NCI-H524 (cell line): ENCODE data around the gene TCEA3.

Experiments used
- DNase-seq, 2 experiments: peaks; one replicate each; lab custom pipeline; 2025; lab: John Stamatoyannopoulos, UW

The TCEA3 gene

DNA sequence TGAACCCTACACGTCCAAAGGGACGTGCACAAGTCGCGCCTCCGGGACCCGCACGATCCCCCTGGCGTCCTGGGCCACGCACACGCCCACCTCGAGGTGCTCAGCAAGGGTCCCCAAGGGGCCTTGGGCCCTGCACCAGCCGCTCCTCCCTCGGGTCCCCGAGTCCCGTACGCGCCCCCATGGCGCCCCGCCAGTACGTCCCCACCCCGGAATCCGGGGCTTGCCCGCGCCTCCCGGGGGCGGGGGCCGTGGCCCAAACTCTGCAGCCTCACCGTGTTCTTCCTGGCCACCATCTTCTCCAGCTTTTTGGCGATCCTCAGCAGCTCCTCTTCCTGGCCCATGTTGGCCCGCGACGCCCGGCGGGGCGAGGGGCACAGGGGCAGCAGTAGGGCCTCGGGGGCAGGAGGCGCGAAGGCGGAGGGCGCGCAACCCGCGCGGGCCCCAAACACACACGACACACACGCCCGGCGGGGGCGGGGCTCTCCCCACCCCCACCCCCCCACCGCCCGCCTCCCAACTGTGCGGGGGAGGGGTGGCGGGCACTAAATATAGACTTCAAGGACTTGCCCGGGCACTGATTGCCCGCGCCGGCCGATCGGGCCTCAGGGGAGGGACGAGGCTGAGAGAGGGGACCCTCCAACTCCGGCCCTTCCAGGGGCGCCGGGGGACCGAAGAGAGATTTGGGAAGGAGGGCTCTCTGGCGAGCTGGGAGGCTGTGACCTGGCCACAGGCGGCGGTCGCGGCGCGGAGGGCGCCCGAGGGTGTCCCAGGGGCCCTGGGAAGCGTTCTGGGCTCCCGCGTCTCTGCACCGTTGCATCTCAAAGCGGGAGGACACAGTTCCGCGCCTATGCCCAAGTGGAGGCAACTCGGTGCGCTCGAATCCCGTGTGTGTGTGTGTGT, at the start of gene TCEA3:
TSS of gene TCEA3 (minus strand) at position 456 of the 900 bp plus-strand sequence. CDS start at position 341, 115 bp downstream.
- DNase-seq, result peak in 1 of 2 experiments; percentile 14

DNA sequence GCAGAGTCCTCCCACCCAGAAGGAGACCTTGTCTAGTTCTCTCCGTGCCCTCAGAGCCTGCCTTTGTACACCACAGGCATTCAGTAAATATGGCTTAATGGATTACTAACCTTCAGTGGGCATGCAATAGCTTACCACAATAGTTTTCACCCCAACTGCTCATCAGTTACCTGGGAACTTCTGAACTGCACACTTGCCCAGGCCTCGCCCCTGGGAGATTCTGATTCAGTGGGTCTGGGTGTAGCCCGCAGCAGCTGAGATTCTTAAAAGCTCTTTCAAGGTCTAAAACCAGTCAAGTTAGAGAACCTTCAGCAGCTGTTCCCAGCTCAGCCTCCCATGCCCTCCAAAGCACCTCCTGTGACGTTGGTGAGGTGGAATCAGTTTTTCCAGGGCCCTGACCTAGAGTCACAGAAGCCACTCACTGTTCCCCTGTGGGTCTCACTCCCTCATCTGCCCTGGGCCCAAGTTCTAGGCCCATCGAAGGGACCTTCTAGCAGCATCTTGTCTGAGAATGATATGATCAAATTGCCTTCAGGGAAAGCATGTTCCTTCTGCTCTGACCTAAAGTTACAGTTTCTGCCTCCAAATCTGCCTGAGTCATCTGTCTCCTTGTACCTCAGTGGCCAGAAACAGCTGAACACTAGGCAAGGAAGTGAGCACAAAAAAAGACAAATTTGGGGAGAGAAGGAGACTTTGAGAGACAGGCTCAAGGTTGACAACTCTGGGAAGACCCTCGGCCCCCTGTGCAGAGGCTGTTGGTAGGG, 48.7 kb upstream of the TCEA3 start:
- no peak for DNase-seq

DNA sequence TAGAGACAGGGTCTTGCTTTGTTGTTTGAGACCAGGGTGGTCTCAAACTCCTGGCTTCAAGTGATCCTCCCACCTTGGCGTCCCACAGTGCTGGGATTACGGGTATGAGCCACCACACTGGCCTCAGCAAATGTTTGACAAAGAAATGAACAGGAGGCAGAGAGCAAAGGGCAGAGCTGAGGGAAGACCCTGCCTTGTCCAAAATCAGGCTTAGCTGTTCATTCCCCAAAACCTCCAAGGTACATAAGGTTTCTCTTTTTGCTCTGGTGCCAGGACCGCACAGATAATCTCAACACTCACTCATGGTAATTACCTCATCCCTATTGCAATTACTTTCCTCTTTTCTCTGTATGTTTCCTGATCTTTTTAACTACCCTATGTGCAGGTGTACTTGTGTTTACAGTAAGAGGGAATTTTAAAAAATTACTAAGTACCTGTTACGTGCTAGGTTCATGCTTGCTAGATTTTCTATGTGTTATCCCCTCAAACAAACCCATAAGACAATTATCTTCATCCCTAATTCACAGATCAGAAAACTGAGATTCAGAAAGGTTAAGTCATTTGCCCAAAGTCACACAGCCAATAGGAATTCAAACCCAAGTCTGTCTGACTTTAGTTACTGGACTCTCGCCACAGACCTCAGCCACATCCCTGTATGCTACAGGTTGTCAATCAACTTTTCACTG, 47.9 kb upstream of the TCEA3 start:
- no peak for DNase-seq

DNA sequence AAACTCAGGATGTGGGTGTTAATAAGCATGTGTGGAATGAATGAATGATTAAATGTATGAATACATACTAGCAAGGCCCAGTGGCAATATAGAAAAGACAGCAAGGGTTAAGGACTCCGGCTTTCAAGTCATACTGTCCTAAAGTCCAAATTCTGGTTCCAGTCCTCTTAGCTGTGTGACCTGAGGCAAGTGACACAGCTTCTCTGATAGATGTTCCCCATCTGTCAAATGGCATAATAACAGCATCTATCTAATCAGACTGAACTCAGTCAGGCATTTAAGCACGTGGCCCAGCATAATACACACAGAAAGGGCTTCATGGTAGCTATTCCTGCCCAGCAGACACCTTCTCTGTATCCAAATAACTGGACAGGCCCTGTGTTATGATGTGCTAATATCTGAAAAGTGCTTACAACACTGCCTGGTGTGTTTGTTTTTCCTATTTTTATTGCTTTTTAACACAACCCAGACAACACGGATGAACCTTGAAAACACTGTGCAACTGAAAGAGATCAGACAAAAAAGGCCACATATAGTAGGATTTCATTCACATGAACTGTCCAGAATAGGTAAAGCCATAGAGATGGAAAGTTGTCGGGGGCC, 47.0 kb upstream of the TCEA3 start:
- no peak for DNase-seq

DNA sequence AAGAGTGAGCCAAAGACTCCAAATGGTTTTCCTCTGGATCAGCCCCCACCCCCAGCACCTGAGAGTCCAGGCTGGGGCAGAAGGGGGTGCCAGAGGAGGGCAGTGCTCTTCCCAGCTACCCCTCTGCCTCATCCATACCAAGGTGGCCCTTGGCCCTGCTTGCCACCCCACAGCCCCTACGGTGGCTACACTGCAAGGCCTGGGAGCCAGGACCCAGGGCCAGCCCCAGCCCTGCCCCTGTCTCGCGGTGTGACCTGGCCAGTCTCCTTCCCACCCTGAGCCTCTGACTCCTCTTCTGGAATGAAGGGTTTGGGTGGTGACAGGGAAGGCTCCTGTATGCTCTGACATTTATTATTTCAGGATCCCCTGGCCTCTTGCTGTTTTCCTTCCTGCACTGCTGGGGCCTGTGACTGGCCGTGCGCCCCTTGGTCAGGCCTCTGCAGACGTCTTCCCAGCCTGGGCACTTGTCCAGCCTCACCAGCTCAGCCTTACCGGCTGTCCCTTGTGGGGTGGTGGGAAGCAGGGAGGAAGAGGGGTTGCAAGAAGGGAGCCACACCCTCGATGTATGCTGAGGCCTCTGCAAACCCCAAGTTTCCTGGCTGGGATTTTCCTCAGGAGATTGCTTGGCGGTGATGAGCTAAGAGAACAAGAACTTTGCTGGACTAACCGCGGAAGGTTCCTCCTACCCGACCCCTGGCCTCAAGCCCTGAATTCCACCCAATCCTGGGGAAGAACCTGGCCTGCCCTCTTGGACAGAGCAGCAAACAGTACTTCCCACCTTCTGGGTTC, 45.9 kb upstream of the TCEA3 start:
- no peak for DNase-seq

DNA sequence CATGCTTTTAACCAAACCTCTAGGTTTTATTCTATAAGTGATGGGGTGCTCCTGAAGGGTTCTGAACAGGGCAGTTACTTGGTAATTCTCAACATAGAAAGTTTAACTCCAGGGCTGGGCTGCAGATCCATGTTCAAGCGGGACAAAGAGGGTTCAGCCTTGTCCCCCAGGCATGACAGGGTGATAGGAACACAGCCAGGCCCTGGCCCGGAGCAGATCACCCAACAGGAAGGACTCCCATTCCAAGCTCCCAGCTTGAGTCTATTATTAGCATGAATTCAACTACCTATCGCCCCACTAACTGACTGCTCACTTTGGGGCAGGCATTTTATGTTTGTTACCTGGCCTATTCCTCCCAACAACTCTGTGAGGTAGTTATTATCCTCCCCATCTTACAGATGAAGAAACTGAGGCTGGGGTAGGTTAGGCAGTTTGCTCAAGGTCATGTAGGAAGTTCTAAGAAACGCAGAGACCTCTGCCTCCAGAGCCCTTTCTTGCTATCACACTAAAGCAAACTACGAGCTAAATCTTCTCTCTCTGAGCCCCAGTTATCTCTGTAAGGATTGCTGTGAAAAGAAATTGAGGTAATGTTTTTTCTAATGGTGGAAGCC, 44.9 kb upstream of the TCEA3 start:
- no peak for DNase-seq

DNA sequence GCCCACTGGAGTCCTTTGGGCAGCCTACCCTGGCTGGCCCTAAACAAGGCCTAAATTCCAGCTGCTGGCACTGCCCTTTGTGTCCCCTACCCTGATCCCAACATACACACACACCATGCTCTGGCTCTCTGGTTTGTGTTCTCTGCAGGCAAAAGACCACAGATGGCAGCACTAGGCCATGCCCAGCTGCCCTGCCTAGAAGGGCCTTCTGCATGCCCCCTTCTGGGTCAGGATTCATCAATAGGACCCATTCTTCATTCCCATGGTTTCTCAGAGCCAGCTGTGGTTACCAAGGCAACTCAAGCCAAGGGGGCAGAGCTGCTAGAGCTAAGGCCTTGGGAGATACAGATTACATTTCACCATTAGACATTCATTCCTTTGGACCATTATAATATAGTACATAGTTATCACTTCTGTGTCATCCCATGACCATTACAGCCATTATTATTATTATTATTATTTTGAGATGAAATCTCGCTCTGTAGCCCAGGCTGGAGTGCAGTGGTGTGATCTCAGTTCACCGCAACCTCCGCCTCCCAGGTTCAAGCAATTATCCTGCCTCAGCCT, 42.0 kb upstream of the TCEA3 start:
- DNase-seq, result peak in 1 of 2 experiments; percentile 13

DNA sequence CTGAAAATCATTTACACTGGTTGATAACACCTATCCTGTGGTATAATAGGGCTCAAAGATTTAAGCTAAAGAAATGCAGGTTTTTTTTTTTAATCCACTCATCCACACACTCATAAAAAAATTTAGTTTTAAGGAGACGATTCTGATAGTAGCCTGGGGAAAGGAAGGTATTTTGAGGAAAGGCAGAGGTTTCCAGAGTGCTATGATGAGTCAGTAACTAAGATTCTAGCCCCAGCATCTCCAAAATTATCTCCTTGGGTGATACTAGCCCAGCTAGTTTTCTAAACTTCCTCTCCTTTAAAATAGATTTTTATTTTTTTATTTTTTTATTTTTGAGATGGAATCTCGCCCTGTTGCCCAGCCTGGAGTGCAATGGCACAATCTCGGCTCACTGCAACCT, 38.7 kb upstream of the TCEA3 start:
- no peak for DNase-seq

DNA sequence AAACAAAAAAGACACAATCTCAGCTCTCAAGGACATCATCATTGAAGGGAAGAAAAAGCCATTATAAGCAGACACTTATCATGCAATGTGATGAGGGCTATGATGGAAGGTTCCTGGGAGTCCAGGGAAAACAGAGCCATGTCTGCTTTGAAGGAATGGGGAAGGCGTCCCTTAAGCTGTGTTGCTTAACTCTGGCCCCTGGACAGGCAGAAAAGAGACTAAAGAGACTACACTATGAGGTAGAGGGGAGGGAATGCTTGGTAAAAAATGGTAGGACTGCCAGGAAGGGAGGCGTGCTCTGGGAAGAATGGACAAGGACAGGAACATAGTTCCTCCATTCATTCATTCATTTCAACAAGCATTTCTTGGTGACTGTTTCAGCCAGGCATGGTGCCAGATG, 38.2 kb upstream of the TCEA3 start:
- DNase-seq, result no peak

DNA sequence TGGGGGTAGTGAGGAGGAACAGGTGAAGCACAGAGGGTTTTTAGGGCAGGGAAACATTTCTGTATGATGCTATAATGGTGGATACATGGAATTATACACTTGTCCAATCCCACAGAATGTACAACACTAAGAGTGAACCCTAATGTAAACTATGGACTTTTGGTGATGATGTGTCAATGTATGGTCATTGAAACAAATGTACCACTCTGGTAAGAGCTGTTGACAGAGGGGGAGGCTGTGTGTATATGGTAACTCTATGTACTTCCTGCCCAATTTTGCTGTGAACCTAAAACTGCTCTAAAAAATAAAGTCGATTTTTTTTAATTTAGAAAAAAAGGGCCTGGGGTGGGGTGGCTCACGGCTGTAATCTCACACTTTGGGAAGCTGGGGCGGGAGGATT, 36.5 kb upstream of the TCEA3 start:
- DNase-seq, result no peak

DNA sequence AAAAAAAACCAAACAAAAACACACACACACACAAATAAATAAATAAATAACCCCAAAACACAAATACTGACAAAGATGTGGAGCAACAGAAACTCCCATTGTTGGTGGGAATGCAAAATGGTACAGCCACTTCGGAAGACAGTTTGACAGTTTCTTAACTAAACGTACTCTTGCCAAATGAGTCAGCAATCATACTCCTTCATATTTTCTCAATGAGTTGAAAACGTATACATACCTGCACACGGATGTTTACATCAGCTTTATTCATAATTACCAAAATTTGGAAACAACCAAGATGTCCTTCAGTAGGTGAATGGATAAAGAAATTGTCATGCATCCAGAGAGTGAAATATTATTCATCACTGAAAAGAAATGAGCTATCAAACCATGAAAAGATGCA, 36.0 kb upstream of the TCEA3 start:
- no peak for DNase-seq

DNA sequence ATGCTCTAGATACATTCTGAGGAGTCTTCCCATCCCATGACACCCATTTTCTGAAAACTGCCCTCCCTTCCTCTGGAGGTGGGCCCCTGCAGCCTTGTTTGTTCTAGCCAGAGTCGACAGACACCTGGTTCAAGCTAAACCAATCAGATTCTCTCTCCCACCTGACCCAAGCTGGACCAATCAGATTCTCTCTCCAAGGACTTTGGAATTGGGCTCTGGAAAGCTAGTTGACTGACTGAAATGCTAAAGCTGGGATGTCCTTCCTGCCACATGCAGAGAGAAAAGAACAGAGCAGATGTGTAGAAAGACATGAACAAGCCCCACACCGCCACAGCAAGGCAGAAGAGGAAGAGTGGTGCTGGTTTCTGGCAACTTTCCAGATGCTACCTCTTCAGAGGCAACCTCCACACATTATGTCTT, 34.8 kb upstream of the TCEA3 start:
- DNase-seq, result no peak

DNA sequence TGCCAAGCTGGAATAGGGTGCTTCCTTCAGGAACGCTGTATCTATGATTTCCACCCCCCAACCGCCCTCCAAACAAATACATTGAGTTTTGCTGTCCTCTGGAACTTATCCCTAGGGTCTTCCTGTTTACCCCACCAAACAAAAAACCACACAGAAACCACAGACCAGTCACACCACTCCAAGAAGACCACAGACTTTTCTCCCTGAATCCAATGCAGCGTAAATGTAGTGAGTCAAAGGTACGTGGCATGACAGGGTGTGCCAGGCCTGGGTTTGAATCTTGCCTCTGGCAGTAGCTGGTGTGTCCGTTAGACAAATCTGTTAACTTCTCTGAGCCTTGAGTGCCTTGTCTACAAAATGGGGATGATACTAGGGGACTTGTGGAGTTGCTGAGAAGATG, 31.7 kb upstream of the TCEA3 start:
- DNase-seq, result no peak

DNA sequence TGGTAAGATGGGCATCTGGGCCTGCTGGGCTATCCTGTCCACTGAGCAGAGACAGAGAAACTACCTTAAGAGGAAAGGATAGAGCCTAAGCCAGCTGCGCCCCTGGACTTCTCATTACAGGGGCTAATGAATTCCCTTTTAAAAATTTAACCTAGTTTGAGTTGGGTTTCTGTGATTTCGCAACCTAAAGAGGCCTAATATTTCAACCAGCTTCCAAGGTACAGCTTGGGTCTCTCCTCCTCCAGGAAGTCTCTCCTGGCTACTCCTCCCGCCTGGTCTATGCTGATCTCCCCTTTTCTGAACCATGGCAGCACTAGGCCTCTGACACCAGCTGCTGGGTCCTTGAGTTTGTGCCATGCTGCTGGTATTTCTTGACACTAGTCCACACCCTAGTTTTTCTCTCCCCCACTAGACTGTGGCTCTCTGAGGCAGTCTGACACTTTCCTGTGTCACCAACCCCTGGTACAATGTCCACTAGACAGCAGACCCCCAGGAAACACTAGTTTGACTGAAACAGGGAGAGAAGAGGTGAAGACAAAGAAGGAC, 29.0 kb upstream of the TCEA3 start:
- DNase-seq, result no peak

DNA sequence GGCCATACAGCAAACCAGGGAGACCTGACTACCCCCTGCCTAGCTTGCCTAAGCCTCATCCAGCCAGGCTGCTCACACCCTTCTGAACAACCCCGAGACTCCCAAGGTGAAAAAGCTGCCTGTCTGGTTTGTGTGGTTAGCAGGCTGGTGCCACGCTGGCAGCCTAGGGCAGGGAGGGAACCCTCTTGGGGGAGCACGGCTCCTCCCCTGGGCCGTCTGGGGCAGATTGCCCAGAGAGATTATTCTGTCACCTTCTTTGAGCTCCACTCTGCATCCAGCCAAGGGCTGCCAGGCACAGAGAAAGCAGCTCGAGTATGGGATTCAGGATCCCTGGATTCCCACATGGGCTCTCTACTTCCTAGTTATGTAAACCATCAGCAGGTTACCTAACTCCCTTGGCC, 27.5 kb upstream of the TCEA3 start:
- DNase-seq, result no peak

DNA sequence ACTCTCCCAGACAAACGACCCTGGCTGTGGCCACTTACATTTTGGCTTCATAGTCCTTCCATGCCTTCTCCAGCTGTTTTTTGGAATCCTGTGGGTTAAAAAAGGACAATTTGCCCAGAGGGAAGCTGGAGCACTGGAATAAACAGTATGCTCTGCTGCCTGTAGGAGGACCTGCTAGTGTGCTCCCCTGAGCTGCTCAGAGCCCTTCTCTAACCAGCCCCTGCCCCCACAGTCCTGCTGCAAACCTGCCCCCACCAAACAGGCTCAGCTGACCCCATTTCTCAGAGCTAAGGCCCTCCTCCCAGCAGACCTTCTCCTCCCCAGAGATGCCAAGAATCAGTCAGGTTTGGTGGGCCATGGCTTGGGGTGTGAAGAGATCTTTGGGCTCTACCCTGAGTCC, 26.9 kb upstream of the TCEA3 start:
- no peak for DNase-seq

DNA sequence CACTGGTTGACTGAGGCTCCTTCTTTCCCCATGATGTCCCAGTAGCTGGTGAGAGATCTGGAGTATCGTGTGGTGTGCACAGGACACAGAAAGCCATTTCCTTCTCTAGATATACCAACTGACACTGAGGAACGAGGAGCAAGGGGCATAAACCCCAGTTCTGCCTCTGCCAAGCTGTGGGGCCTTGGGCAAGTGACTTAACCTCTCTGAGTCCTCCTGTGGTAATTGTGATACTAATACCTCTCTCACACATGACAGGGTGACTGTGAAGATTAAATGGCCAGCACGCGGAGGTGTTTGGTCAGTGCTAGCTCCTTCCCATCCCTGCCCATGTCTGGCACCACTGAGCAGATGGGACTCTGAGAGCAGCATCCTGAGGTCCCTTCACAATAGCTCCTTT, 26.3 kb upstream of the TCEA3 start:
- no peak for DNase-seq

DNA sequence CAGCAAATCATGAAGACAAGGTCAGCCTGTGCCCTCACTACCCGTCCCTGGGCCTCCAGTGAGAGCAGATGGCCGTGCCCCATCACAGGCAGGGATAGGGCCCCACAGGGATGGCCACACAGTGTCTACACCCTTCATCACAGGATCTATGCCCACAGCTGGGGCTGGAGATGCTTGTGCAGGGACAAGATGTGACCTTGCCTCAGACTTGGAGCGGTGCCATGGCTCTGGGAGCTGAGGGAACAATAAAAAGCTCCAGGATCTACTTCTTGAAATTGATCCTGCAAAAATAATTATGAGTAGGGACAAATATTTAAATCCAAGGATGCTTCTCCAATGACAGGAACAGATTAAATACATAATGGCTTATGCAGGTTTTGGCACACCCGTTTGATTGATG, 25.4 kb upstream of the TCEA3 start:
- DNase-seq, result peak; percentile 61 to 86

DNA sequence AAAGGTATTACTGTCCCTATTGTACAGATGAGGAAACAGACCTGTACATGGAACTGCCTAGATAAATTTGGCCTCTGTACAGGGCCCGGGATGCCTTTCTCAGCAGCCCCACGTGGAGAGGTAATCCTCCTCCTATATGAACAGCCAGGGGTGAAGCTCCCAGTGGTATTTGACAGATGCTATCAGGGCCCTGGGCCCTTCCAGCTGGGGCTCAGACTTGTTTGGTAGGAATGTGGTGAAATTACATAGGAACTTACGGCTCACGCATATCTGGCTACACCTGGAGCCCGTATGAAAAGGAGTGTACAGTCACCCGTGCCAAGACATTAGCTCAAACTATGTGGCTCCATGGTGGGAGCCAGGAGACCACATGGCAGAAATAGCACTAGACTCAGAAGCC, 24.8 kb upstream of the TCEA3 start:
- peak in 1 of 2 experiments; percentile 58 for DNase-seq

DNA sequence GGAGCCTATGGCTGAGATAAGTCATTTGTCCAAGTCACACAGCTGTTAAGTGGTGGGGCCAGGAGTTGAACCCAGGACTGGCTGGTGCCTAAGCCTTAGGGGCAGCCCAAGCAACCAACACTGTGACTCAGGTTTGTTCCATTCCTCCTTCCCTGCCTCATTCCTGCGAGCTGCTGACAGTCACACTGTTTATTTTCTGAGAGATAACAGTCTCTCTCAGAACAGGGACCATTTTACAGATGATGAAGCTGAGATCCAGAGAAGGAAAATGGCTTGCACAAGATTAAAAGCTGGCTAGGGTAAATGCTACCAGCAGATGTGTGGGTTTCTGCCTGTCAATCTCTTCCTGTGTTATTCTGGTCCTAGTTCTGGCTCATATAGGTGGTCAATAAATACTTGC, 24.3 kb upstream of the TCEA3 start:
- no peak for DNase-seq
